Measurements from ENCODE around the gene H6PD.

The H6PD gene

GRCh38 chr1:9270290-9270883, 35.8 kb downstream of the H6PD start:
- Histone ChIP-seq H3K4me3 (ENCODE audit: low read depth, low read length) (no peak overlapping the region), H3K4me1 (ENCODE audit: control insufficient read depth, insufficient read depth, low read length) (peaks cover 9% of the 10 kb centered on the region; the same call in 1 of the 2 replicates), H3K9me3 (ENCODE audit: control insufficient read depth, insufficient read depth, low read depth, low read length) (no peaks in the 10 kb centered on the region), H3K36me3 (ENCODE audit: control insufficient read depth, insufficient read depth, low read length) (no peaks in the 10 kb centered on the region), H3K27ac (ENCODE audit: low read depth, low read length) (no peak overlapping the region), H3K9ac (ENCODE audit: low read length) (no peak overlapping the region), H3K27me3 (ENCODE audit: control insufficient read depth, insufficient read depth, low read length) (no peaks in the 10 kb centered on the region)

DNA sequence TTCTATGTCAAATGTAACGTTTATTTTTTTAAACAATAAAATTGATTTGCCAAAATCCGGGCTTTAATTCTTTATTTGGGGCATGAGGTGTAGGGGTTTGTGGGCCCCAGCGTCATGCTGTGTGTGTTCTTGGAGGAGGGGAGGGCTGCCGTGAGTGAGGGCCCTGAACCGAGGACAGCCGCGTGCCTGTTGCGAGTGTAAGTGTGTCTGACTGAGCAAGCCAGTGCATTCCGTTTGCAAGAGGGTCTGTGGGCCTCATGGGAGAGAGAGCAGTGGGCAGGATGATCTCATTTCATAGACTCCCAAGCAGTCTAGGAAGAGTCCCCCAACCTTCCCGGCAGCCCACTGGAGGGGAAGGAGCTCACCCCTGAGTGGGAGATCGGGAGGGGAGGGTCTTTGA, 36.7 kb downstream of the H6PD start:
- Histone ChIP-seq H3K4me1 (ENCODE audit: control insufficient read depth, insufficient read depth, low read length) (peaks cover 16% of the 10 kb centered on the region; the same call in 1 of the 2 replicates), H3K27me3 (ENCODE audit: control insufficient read depth, insufficient read depth, low read length) (no peaks in the 10 kb centered on the region), H3K4me3 (ENCODE audit: low read depth, low read length) (no peak overlapping the region), H3K27ac (ENCODE audit: low read depth, low read length) (no peak overlapping the region), H3K9me3 (ENCODE audit: control insufficient read depth, insufficient read depth, low read depth, low read length) (no peaks in the 10 kb centered on the region), H3K36me3 (ENCODE audit: control insufficient read depth, insufficient read depth, low read length) (no peaks in the 10 kb centered on the region), H3K9ac (ENCODE audit: low read length) (no peak overlapping the region)

DNA sequence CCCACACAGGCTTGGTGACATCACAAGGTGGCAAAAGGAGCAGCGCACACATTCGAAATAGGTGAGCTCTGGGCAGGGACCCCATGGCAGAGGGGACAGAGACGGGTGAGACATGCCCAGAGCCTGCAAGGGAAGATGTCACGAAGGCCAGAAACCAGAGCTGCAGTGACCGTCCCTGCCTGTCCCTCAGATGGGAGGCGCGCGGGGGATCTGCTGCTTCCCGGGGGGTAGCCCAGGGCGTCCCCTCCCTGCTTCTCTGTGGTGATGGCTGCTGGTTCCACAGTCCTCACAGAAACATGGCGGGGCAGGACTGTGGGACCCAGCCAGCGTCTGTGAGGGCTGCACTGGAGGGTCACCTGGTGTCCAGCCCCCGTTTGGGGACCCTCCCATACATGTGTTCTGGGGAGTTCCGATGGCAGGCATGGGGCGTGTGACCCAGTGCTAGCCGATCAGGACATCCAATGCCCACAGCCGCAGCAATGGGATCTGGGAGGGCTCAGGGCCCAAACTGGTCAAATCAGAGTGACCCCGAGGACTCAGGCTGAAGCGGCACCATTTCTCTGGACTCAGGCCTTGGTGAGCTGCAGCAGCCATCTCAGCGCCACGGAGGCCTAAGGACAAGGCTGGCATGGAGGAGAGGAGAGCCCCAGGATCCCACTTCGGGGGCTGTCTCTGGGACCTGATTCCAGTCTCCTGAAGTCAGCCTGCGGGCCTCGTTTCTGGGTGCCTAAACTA, 37.5 kb downstream of the H6PD start:
- H3K27ac ChIP-seq (ENCODE audit: low read depth, low read length), result no peak overlapping the region
- no peak overlapping the region for H3K4me3 ChIP-seq (ENCODE audit: low read depth, low read length)
- H3K27me3 ChIP-seq (ENCODE audit: control insufficient read depth, insufficient read depth, low read length), result no peaks in the 10 kb centered on the region
- H3K4me1 ChIP-seq (ENCODE audit: control insufficient read depth, insufficient read depth, low read length), result peaks cover 16% of the 10 kb centered on the region; the same call in 1 of the 2 replicates
- no peak overlapping the region for H3K9ac ChIP-seq (ENCODE audit: low read length)
- no peaks in the 10 kb centered on the region for H3K9me3 ChIP-seq (ENCODE audit: control insufficient read depth, insufficient read depth, low read depth, low read length)
- no peaks in the 10 kb centered on the region for H3K36me3 ChIP-seq (ENCODE audit: control insufficient read depth, insufficient read depth, low read length)

- no peaks in the 10 kb centered on the region for H3K36me3 ChIP-seq (ENCODE audit: control insufficient read depth, insufficient read depth, low read length)
- H3K9me3 ChIP-seq (ENCODE audit: control insufficient read depth, insufficient read depth, low read depth, low read length), result no peaks in the 10 kb centered on the region
- H3K27me3 ChIP-seq (ENCODE audit: control insufficient read depth, insufficient read depth, low read length), result no peaks in the 10 kb centered on the region
- H3K4me1 ChIP-seq (ENCODE audit: control insufficient read depth, insufficient read depth, low read length), result peaks cover 13% of the 10 kb centered on the region; the same call in 1 of the 2 replicates
- H3K4me3 ChIP-seq (ENCODE audit: low read depth, low read length), result no peak overlapping the region
- no peak overlapping the region for H3K9ac ChIP-seq (ENCODE audit: low read length)
- H3K27ac ChIP-seq (ENCODE audit: low read depth, low read length), result no peak overlapping the region
Measured at GRCh38 chr1:9273177-9273576, 38.6 kb downstream of the H6PD start.

DNA sequence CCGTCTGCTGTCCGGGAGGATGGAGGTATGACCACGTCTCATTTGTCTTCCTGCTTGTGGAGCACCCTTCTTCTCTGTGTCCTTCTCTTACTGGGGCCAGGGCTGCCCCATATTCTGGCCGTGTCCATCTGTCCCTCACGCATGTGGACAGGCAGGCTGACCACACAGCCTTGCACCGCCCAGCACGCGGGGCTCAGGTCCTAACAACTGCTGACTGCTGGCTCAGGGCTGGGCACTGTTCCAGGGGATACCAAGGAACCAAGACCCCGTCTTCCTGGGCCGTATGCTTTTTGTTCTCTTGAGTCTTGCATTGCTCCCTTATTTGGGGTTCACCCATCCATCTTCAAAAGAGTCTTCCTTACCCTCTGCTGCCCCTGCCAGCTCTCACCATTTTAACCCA, 40.6 kb downstream of the H6PD start:
- H3K36me3 ChIP-seq (ENCODE audit: control insufficient read depth, insufficient read depth, low read length), result no peaks in the 10 kb centered on the region
- no peak overlapping the region for H3K27ac ChIP-seq (ENCODE audit: low read depth, low read length)
- no peak overlapping the region for H3K4me3 ChIP-seq (ENCODE audit: low read depth, low read length)
- H3K27me3 ChIP-seq (ENCODE audit: control insufficient read depth, insufficient read depth, low read length), result no peaks in the 10 kb centered on the region
- H3K4me1 ChIP-seq (ENCODE audit: control insufficient read depth, insufficient read depth, low read length), result peaks cover 30% of the 10 kb centered on the region
- no peak overlapping the region for H3K9ac ChIP-seq (ENCODE audit: low read length)
- H3K9me3 ChIP-seq (ENCODE audit: control insufficient read depth, insufficient read depth, low read depth, low read length), result no peaks in the 10 kb centered on the region

- H3K4me3 ChIP-seq (ENCODE audit: low read depth, low read length), result no peak overlapping the region
- no peaks in the 10 kb centered on the region for H3K27me3 ChIP-seq (ENCODE audit: control insufficient read depth, insufficient read depth, low read length)
- H3K9me3 ChIP-seq (ENCODE audit: control insufficient read depth, insufficient read depth, low read depth, low read length), result no peaks in the 10 kb centered on the region
- H3K4me1 ChIP-seq (ENCODE audit: control insufficient read depth, insufficient read depth, low read length), result peaks cover 29% of the 10 kb centered on the region
- no peak overlapping the region for H3K9ac ChIP-seq (ENCODE audit: low read length)
- no peaks in the 10 kb centered on the region for H3K36me3 ChIP-seq (ENCODE audit: control insufficient read depth, insufficient read depth, low read length)
- H3K27ac ChIP-seq (ENCODE audit: low read depth, low read length), result no peak overlapping the region
Measured at GRCh38 chr1:9275567-9276034, 41.0 kb downstream of the H6PD start.

- Histone ChIP-seq H3K27me3 (ENCODE audit: control insufficient read depth, insufficient read depth, low read length) (no peaks in the 10 kb centered on the region), H3K27ac (ENCODE audit: low read depth, low read length) (no peak overlapping the region), H3K9ac (ENCODE audit: low read length) (no peak overlapping the region)
Measured at GRCh38 chr1:9278116-9278515, 43.5 kb downstream of the H6PD start.

DNA sequence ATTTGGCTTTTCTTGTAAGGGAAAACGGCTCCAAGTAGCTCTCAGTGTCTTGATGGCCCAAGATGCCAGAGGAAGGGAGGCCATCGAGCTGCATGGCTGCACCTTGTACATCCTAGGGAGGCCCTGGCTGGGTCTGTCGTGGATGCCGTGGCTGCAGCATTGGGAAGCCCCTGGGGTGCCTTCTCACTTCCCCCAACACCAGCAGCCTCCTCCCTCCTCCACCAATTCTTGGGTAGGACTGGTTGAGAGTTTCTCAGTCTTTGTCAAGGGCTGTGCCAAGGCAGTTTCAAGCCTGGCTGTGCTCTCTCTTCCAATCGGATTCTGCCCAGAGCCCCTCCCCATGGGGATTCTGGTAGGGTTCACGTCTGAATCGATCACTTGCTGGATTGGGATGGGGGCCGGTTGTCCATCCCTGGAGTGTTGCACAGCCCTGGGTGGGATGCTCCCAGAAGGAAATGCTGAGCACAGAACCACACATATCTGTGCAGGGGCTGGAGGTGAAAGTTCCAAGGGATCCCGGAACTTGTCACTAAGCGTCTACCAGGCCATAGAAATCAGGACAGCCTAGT, 44.1 kb downstream of the H6PD start:
- no peak overlapping the region for H3K27ac ChIP-seq (ENCODE audit: low read depth, low read length)
- H3K36me3 ChIP-seq (ENCODE audit: control insufficient read depth, insufficient read depth, low read length), result no peaks in the 10 kb centered on the region
- no peaks in the 10 kb centered on the region for H3K9me3 ChIP-seq (ENCODE audit: control insufficient read depth, insufficient read depth, low read depth, low read length)
- H3K4me1 ChIP-seq (ENCODE audit: control insufficient read depth, insufficient read depth, low read length), result peaks cover 32% of the 10 kb centered on the region
- H3K4me3 ChIP-seq (ENCODE audit: low read depth, low read length), result no peak overlapping the region
- no peak overlapping the region for H3K9ac ChIP-seq (ENCODE audit: low read length)
- no peaks in the 10 kb centered on the region for H3K27me3 ChIP-seq (ENCODE audit: control insufficient read depth, insufficient read depth, low read length)

More at GRCh38 chr1:9278116-9278515, 43.5 kb downstream of the H6PD start:
- Histone ChIP-seq H3K36me3 (ENCODE audit: control insufficient read depth, insufficient read depth, low read length) (no peaks in the 10 kb centered on the region), H3K4me1 (ENCODE audit: control insufficient read depth, insufficient read depth, low read length) (peaks cover 32% of the 10 kb centered on the region), H3K9me3 (ENCODE audit: control insufficient read depth, insufficient read depth, low read depth, low read length) (no peaks in the 10 kb centered on the region), H3K4me3 (ENCODE audit: low read depth, low read length) (no peak overlapping the region)

DNA sequence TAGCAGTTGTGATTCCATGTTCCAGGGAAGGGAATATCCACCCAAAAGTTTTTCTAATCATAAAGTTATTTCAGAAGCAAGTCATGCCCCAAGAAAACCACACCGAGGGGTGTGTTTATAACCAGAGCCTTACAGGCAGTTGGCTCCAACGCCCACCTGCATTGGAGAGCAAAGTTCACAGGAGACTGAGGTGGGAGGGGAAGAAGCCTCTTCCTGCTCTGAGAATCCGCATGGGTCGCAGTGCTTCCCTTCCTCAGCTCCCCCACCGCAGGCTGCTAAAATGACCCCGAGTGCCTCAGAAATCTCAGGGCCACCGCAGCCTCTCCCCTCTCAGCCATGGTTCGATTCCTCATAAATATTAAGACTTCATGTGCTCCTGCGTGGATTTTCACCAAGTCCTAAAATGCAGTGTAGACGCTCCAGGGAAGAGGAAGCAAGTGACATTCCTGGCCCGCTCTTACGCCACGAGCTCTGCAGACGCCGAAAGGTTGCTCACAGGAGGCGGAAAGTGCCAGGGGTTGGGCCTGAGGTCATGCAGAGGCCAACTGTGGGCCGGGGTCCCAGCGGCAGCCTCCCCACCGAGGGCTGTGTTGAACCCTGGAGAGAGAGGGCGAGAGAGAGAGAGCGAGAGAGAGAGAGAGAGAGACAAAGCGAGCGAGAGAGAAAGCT, 44.7 kb downstream of the H6PD start:
- H3K36me3 ChIP-seq (ENCODE audit: control insufficient read depth, insufficient read depth, low read length), result no peaks in the 10 kb centered on the region
- H3K9ac ChIP-seq (ENCODE audit: low read length), result no peak overlapping the region
- H3K9me3 ChIP-seq (ENCODE audit: control insufficient read depth, insufficient read depth, low read depth, low read length), result no peaks in the 10 kb centered on the region; the same call in 1 of the 2 replicates
- H3K27ac ChIP-seq (ENCODE audit: low read depth, low read length), result no peak overlapping the region
- no peak overlapping the region for H3K4me3 ChIP-seq (ENCODE audit: low read depth, low read length)
- H3K27me3 ChIP-seq (ENCODE audit: control insufficient read depth, insufficient read depth, low read length), result no peaks in the 10 kb centered on the region
- H3K4me1 ChIP-seq (ENCODE audit: control insufficient read depth, insufficient read depth, low read length), result peaks cover 32% of the 10 kb centered on the region

GRCh38 chr1:9280015-9280860, 45.7 kb downstream of the H6PD start:
- no peak overlapping the region for H3K4me3 ChIP-seq (ENCODE audit: low read depth, low read length)
- H3K9ac ChIP-seq (ENCODE audit: low read length), result no peak overlapping the region
- H3K36me3 ChIP-seq (ENCODE audit: control insufficient read depth, insufficient read depth, low read length), result no peaks in the 10 kb centered on the region
- H3K27me3 ChIP-seq (ENCODE audit: control insufficient read depth, insufficient read depth, low read length), result no peaks in the 10 kb centered on the region
- H3K4me1 ChIP-seq (ENCODE audit: control insufficient read depth, insufficient read depth, low read length), result peaks cover 29% of the 10 kb centered on the region
- no peak overlapping the region for H3K27ac ChIP-seq (ENCODE audit: low read depth, low read length)
- H3K9me3 ChIP-seq (ENCODE audit: control insufficient read depth, insufficient read depth, low read depth, low read length), result peaks cover 2% of the 10 kb centered on the region; the same call in 1 of the 2 replicates

All from HUES6 (cell line).